ENCODE measurements around the gene SRF.

The SRF gene

DNA sequence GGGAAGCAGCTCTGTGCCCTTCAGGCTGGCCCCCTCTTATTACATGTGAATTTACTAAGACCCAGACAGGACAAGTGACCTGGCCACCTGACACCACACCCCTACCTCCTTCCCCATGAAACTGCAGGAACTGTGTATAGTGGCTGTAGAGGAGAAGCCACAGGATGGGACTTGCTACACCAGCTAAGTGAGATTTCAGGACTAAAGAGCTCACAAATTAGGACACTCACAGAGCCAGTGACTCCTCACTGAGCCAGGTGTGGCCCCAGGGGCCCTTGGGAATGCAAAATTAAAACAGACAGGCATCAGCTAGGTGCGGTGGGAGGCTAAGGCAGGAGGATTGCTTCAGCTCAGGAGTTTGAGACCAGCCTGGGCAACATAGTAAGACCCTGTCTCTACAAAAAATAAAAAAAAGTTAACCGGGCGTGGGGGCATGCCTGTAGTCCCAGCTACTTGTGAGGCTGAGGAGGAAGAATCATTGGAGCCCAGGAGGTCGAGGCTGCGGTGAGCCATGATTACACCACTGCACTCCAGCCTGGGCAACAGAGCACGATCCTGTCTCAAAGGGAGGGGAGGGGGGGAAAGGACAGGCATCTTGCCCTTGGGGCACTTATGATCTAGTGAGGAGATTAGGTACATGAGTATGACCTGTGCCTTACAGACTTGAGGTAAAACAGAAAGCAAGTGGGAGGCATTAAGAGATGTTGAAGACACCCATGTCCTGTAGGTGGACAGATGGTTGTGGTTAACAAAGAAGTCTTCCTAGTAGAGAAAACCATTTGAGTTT, 23.2 kb upstream of the SRF start:
- no peak for DNase-seq (ENCODE audit: low read depth)

DNA sequence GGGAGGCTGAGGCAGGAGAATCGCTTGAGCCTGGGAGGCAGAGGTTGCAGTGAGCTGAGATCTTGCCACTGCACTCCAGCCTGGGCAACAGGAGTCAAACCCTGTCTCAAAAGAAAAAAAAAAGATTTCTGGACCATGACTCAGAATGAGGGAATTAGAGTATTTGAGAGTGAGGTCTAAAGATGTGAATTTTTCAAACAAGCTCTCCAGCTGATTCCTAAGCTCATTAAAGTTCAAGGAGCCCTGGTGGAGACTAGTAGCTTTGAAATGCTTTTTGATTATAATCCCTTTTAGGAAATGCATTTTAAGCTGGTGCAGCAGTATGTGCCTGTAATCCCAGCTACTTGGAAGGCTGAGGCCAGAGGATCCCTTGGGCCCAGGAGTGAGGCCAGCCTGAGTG, 21.8 kb upstream of the SRF start:
- no peak for DNase-seq (ENCODE audit: low read depth)

DNA sequence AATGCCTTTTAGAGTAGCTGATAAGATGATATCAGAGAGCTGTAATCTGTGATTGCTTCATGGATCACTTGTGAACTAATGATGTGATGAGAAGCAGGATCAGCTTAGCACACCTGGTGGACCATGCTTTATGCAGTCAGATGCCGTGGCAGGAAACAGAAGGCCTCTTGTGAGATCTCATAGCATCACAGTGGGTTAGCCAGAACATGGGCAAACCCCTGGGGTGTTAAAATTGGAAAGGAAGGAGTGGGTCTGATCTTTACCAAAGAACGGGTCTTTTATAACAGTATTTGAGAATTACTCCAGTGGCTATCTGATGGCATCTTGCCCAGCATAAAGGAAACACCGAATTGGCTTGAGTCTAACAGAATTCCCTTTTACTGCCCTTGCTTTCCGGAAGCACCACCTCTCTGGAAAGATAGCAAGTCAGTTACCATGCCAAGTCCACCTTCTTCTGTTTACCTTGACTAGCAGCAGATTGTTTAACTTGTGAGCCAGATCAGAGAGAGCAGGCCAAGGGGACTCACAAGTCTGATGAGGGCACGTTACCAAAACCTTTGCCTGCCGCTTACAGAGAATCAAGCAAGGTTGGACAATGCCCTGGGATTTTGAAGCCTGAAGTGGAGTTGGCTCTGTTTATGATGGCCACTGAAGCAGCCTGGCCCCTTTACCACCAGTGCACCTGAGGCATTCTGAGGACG, 20.9 kb upstream of the SRF start:
- DNase-seq (ENCODE audit: low read depth), result no peak

DNA sequence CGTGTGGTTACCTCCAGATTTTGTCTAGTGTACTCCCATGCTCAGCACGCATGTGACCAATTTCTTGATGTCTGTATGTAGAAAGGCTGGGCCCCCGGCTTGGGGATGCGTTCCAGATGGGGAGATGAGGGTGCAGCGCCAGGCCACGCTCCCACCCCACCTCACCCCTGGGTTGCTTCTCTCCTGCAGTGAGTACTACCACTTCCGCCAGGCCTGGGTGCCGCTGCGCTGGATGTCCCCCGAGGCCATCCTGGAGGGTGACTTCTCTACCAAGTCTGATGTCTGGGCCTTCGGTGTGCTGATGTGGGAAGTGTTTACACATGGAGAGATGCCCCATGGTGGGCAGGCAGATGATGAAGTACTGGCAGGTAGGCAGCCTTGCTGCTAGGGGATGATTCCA, 11.5 kb upstream of the SRF start:
- DNase-seq (ENCODE audit: low read depth), result no peak

DNA sequence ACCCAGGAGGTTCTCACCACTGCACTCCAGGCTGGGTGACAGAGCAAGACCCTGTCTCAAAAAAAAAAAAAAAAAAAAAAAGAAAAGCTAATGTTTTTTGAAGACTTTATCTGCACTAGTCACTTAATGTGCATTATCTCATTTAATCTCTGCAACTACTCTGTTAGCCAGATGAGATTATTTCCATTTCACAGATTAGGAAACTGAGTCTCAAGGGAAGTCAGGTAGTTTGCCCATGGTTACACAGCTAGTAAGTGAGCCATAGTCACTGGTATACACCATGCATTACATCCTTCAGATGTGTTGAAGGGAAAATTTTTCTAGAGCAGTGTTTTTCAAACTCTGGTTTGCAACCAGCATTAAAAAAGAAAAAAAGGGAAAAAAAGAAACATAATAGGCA, 7.2 kb upstream of the SRF start:
- DNase-seq (ENCODE audit: low read depth), result no peak

DNA sequence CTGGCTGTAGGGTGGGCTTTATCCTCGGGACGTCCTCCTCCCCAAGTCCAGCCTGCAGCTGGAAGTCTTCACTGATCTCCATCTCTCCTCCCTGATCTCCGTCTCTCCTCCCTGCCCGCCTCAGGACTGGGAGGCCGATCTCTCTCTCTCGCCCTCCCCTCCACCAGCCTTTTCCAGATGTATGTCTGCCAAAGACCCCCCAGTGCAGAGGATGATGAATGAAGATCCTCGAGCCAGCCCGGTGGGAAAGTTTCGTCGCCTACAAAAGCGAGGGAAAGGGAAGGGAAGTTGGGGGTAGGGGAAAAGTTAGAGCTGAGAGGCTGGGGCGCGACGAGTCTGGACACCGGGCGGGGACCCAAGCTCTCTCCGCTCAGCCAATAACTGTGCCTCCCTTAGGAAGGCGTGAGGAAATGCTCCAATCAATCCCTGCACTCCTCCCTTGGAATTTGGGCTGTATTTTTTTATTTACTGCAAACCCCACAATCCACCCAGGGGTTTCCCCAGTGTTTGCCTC, 595 bp upstream of the SRF start:
- no peak for DNase-seq (ENCODE audit: low read depth)

DNA sequence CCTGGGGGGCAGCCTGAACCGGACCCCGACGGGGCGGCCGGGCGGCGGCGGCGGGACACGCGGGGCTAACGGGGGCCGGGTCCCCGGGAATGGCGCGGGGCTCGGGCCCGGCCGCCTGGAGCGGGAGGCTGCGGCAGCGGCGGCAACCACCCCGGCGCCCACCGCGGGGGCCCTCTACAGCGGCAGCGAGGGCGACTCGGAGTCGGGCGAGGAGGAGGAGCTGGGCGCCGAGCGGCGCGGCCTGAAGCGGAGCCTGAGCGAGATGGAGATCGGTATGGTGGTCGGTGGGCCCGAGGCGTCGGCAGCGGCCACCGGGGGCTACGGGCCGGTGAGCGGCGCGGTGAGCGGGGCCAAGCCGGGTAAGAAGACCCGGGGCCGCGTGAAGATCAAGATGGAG, 636 bp downstream of the SRF start:
- DNase-seq (ENCODE audit: low read depth), result no peak

DNA sequence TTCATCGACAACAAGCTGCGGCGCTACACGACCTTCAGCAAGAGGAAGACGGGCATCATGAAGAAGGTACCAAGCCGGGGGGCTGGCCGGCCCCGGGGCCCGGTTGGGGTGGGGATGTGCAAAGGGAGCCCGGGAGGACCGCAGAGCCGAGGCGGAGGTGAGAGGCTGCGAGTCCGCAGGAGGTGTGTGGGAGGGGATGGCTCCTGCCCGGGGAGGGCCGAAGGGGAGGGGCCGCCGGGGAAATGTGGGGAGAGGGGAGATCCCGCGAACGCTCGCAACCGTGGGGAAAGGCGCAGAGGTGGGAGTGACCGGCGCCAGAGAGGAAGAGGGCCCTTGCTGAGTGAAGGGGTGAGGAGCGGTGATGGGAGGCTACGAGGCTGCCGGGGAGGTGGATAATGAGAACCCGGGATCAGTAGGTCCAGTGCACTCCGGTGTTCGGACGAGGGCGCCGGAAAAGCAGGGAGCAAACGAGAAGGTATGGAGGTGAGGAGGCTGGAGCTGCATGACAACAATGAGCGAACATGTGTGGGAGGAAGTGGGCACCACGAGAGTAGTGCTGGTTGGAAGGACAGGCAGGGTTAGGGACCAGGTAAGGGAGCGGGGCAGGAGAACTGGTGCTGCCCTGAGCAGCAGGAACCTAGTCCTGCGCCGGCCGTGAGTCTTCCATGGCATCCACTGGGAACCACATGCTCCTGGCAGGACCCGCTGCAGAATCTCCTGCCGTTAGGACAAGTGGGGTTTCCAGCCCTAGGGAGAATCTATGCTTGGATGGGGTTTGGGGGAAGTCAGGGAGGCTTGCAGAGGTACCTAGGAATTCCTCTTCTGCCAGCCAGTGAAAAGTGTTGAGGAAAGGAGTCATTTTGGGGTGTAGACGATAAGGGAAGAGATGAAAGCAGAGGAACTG, 1.3 kb downstream of the SRF start:
- no peak for DNase-seq (ENCODE audit: low read depth)

DNA sequence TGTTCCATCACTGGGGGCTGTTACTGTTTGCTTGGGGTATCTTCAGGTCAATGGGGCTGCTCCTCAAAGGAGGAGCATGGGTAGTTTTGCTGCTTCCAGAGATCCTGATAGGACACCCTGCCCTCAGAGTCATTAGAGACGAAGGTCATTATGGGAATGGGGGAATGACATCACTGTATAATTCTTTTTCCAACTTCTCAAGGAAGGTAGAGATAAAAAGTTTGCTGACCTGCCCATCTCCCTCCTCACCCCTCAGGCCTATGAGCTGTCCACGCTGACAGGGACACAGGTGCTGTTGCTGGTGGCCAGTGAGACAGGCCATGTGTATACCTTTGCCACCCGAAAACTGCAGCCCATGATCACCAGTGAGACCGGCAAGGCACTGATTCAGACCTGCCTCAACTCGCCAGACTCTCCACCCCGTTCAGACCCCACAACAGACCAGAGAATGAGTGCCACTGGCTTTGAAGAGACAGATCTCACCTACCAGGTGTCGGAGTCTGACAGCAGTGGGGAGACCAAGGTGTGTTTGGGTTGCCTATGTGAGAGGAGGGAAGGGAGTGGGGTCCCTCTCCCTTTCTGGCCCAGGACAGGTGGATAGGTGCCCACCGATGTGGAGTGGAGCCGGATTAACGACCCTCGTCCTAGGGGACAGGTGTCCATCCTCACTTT, 2.7 kb downstream of the SRF start:
- no peak for DNase-seq (ENCODE audit: low read depth)

DNA sequence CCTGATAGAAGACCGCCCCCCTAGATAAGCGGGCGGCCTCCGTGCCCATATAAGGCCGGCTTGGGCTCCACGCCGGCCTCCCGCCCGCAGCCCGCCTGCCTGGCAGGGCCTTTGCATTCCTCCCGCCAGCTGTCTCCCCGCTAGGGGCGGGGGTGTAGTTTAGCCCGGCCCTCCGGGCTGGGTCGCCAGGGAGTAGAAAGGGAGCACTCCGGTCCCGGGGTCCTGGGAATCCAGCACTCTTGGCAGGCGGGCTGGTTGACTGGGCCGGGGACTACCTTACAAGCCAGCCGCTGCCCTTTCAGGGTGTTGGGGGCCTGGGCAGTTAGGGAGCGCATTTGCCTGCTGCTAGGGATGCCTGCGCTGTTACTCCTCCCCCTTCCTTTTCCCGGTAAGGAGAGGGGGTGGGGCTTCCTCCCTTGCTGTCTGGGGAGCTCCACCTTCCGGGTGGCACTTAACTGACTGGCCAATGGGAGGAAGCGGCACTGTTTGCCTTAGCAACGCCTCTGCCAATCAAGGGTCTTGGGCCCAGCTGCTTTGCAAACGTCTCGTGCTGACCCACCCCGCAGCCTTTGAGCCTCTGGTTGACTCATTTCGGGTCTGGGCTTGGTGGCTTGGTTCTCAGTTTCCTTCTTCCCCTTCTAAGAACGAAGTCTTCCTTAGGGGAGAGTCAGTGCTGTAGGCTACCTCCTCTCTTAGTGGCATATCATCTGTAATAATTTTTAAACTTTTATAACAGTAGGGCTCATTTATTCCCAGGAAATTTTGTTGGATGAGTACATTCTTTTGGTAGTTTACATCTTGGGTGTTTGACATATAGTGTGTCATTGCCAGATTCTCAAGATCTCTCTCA, 3.4 kb downstream of the SRF start:
- DNase-seq (ENCODE audit: low read depth), result peak; percentile 95

DNA sequence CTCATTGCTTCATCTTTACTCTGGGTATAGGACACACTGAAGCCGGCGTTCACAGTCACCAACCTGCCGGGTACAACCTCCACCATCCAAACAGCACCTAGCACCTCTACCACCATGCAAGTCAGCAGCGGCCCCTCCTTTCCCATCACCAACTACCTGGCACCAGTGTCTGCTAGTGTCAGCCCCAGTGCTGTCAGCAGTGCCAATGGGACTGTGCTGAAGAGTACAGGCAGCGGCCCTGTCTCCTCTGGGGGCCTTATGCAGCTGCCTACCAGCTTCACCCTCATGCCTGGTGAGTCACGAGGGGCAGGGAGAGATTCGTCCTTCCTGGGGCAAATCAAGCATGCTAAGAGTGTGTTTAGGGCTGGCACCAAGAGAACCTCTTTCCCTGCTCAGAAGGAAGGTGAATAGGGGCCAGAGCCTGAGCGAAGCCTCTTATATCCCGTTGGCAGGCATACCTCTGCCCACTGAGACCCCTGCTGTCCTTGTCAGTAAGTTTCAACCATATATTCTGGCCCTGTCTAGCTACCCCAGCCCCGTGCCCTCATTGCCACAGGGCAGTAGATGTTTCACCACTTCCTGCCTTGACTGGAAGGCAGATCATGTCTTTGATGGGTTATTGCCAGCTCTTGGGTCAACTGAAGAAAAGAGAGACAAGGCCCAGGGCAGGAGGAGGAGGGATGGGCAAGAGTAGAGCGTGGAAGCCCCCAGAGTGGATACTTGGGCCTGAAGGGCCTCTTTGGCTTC, 4.8 kb downstream of the SRF start:
- DNase-seq (ENCODE audit: low read depth), result no peak

DNA sequence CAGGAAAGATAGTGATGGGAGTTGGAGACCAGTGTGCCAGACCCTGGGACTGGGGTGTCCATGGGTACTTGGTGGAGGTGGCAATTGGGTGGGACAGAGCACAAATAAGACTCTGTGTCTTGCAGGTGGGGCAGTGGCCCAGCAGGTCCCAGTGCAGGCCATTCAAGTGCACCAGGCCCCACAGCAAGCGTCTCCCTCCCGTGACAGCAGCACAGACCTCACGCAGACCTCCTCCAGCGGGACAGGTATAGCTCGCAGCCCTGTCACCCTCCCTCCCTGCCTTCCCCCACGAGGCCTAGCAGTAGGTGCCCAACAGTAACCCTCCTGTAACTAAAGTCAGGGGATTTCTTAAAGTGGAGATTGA, 5.3 kb downstream of the SRF start:
- DNase-seq (ENCODE audit: low read depth), result no peak

DNA sequence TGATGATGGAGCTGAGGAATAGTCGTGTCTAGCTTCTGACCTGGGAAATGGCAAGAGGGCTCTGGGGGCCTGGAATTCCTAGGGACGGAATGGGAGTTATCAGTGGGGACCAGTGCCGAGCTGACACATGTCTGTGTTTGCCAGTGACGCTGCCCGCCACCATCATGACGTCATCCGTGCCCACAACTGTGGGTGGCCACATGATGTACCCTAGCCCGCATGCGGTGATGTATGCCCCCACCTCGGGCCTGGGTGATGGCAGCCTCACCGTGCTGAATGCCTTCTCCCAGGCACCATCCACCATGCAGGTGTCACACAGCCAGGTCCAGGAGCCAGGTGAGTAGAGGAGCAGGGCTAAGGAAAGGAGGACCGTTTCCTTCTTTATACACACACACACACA, 7.1 kb downstream of the SRF start:
- DNase-seq (ENCODE audit: low read depth), result no peak

DNA sequence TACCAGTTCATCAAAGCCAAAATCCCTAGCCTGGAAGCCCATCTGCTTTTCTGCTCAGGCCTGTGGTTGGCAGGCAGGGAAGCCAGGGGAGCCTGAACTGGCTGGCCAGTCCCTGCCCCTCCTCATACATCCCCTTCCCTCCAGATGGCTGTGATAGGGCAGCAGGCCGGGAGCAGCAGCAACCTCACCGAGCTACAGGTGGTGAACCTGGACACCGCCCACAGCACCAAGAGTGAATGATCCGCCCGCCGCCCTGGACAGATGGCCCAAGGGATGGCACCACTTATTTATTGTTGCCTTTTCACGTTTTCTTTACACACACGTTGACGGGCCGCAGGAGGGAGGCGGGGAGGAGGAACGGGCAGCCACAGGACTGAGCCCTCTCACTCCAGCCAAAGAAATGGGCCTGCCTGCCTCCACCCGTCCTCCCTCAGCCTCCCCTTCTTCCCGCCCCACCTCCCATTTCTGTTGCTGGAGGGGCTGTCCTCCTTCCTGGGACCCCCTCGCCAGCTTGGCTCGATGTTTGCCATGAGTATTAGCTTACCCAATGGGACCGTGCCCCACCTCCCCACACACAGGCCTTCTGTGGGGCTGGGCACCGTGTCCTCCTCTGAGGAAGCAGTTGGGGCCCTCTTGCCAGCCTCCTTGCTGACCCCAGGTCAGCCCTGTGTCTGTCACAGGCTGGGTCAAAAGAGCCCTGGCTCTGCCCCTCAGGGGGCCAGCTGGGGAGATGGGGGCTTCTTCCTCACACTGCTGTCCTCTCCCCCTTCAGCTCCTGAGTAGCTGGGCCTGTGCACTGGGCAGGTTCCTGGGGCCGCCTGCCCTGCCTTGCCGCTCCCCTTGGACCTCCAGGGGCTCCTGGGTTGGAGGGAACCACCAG, 8.1 kb downstream of the SRF start:
- no peak for DNase-seq (ENCODE audit: low read depth)

DNA sequence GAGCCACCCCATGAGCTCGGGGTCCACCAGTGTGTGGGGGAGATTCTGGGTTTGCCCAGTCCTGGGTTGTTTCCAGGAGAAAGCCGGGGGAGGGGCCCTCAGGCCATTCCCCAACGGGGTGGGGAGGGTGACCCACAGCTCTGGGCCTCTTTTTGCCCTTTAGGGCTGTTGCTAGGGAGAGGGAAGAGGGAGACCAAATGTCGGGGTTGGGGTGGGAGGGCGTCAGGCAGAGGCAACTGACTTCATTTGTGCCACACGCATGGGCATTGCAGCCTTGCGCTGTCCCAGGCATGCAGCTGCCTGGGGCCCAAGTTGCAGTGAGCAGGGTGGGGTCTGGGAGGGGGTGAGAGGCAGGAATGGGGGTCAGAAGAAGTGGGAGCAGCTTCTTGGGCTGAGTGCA, 9.0 kb downstream of the SRF start:
- no peak for DNase-seq (ENCODE audit: low read depth)

DNA sequence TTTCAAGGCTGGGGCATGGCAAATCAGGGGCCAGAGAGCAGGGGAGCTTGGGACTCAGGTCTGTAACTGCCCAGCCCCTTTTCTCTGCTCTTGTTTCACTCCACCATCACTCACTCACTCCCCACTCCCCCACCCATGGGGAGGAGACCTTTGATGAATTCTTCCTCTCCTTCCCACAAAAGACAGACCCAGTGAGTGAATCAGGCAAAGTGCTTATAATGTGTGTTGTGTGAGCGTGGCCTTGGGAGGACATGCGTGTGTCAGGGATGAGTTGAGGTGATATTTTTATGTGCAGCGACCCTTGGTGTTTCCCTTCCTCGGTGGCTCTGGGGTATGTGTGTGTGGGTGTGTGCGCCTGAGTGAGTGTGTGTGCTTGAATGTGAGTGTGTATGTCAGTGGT, 9.9 kb downstream of the SRF start:
- DNase-seq (ENCODE audit: low read depth), result no peak

DNA sequence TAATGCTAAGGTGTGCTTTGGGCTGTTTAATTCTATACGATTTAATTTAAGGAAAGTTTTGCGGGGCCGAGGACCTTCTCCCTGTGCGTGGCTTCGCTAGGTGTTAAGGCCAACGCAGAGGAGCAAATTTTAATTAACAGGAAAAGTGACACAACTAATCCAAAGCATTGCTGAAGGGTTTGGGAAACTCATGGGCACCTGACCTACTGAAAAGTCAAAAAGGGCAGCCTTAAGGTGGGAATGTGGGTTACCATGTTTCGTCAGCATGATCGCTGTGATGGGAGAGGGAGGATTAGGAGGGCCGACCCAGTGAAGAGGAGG, 10.5 kb downstream of the SRF start:
- no peak for DNase-seq (ENCODE audit: low read depth)

DNA sequence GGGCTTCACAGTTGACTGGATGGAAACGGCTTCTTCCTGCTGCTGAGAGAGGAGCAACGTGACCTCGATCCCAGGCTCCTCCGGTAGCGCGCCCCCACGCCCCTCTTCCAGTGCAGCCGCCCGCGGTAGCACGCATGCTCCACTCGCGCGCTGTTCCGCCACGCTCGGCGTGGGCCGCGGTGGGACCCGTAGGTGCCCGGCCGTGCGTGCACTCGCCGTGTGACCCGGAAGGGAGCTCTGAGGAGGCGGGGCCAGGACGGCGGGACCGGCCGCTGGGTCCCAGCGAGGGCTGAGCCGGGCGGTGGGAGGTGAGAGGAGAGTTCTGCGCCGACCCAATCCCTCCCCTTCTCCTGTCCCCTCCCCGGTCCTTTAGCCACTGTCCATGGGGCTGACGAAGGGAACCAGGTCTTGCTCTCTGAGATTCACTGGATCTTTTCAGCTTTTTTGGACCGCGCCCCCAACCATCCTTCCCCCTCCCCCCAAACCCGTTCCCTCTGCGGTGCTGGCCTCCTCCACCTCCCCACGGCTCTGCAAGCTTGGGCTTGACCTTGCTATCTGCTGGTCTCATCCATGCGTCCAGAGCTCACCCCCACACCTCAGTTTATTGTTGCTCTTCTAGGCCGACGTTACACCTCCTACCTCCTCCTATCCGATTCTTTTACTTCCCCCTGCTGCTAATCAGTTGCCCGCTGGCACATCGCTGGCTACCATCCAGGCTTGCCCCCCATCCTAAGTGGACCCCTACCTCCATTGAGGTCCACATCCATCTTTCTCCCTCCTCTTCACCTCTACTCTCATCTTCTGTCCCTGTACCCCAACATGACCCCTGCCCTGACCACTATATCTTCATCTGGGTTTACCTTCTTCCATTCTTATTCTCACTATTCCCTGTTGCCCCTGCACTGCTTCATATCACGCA, 11.1 kb downstream of the SRF start, which contains the start of gene CUL9:
Gene CUL9, plus strand, starts transcription at position 255 of the 919 bp plus-strand sequence. CDS start 2,115 bp downstream, outside the sequence.
- no peak for DNase-seq (ENCODE audit: low read depth)

Measured in HS-5 (cell line).